ENCODE results near the gene CLSTN1. TPM values are rescaled to one million over a fixed set of nuclear protein-coding genes. Genes with fewer than 3 reads are reported as not detected.

CLSTN1 gene
- total RNA-seq (2013; cell fraction: nucleolus; rRNA removed): 36.4 and 44.3 TPM in 2 replicates
- 24.9 and 32.3 TPM in 2 replicates for total RNA-seq (2014; rRNA removed)
- total RNA-seq (2014; rRNA removed; fragmentation: Illumina TruSeq; extraction: Trizol): 18.4 and 21.5 TPM in 2 replicates
- total RNA-seq (2021): 63.2 and 64.4 TPM in 2 replicates
- 22.3 TPM for polyA plus RNA-seq (2011; ENCODE audit: low read depth)
- polyA plus RNA-seq (2011; rRNA removed): 7.0 and 11.7 TPM in 2 replicates
- 18.3 and 21.7 TPM in 2 replicates for polyA plus RNA-seq (2011; cell fraction: cytosol; rRNA removed)
- polyA plus RNA-seq (2011; cell fraction: nucleus; rRNA removed): 25.4 and 32.6 TPM in 2 replicates
- 46.2 and 49.9 TPM in 2 replicates for polyA plus RNA-seq (2012)
- polyA plus RNA-seq (2014; fragmentation: Illumina TruSeq; extraction: Trizol): 31.3 and 37.6 TPM in 2 replicates
- polyA plus RNA-seq (2014; fragmentation: Nextera tagmentation; extraction: Ambion mirVana): 1 to 10 TPM; 2.7 to 5.6 TPM
- polyA plus RNA-seq (2014; rRNA removed): 29.5 and 32.0 TPM in 2 replicates
- polyA plus RNA-seq (2016; fragmentation: Nextera tagmentation; extraction: Ambion mirVana): 10 to 100 TPM in 1 of 2 experiments, 1 to 10 TPM in 1; 6.5 to 24.9 TPM
- 14.1 and 17.1 TPM in 2 replicates for polyA minus RNA-seq (2011; rRNA and poly(A)+ RNA removed)
- polyA minus RNA-seq (2011; cell fraction: cytosol; rRNA and poly(A)+ RNA removed): 16.7 and 19.6 TPM in 2 replicates
- 6.3 and 11.1 TPM in 2 replicates for polyA minus RNA-seq (2011; cell fraction: nucleus; rRNA and poly(A)+ RNA removed)
- Bru-seq, nascent RNA: percentile 65 among the genes with signal in this experiment
- percentile 71 among the genes with signal in this experiment for BruChase-seq, experiment 1, labeled RNA remaining after a 6-hour chase
- BruChase-seq, experiment 2, labeled RNA remaining after a 2-hour chase: percentile 63 among the genes with signal in this experiment
- long read RNA-seq, experiment 1, partial matches to known transcripts: 2 of 4 reads
- long read RNA-seq, experiment 1, other reads (novel, unspliced or antisense): 2 of 4 reads
- long read RNA-seq, experiment 2, partial matches to known transcripts: 1 of 4 reads
- long read RNA-seq, experiment 2, other reads (novel, unspliced or antisense): 3 of 4 reads

DNA sequence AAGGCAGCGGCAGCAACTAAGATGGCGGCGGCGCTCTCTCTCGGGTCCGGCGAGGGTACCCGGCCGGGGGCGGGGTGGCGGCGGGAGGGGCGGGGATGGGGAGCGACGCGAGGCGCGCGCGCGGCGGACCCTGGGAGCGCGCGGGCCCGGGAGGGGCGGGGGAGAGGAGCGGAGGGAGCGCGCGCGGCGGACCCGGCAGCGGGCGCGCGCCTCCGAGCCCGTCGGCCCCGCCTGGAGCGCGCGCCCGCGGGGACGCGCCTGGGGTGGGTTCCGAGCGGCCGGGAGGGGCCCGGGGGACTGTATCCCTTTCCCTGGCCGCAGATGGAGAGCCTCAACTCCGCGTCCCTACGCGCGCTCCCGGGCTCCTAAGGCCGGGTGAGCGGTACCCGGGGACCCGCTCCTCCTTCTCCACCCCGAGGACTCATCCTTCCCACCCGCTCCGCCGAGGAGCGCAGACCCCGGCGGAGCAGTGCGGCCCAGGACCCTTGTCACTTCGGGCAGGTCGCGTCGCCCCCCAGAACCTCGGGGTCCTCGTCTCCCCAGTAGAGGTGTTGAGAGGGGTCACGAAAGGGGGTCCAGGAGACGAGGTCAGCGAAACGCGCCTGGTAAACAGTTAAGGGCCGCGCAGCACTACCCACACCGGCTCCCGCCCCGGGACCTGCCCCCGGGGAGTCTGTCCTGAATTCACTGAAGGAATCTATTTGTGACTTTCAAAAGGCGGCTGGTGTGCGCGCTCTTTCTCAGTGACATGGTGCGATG is at the start of gene CLSTN1:
CLSTN1 (minus strand) TSS at position 23 of the 759 bp plus-strand sequence. CDS start 232 bp downstream, outside the sequence.
- in situ Hi-C loops (cut with MboI): no loop called here
- DNase-seq (ENCODE audit: low read depth, low spot score) (peak; percentile 9), ATAC-seq (peak; percentile 65), FAIRE-seq (no peak)
- Histone ChIP-seq H3K79me2 (ENCODE audit: control insufficient read depth, insufficient read depth, low read length) (peaks cover 41% of the 10 kb centered on the region), H2AFZ (ENCODE audit: control insufficient read depth, low read depth, low read length) (peak within 1 kb of the TSS; percentile 82), H4K20me1 (ENCODE audit: control insufficient read depth, insufficient read depth) (no peaks in the 10 kb centered on the region), H3K4me2 (ENCODE audit: control insufficient read depth, insufficient read depth) (peak within 1 kb of the TSS; percentile 78), H3K9ac (ENCODE audit: control insufficient read depth, insufficient read depth, low read length) (peak within 1 kb of the TSS; percentile 81), H3K9me3 (replicated peaks; ENCODE audit: control insufficient read depth, insufficient read depth, low read length) (no peaks in the 10 kb centered on the region), H3K4me1 (ENCODE audit: control insufficient read depth, insufficient read depth, low read length) (peaks cover 26% of the 10 kb centered on the region), H3K36me3 (ENCODE audit: control insufficient read depth in 2 of 2, insufficient read depth in 2 of 2, low read length in 1 of 2) (no peaks in the 10 kb centered on the region), H3K27me3 (replicated peaks in 1 of 2; ENCODE audit: control insufficient read depth in 2 of 2, insufficient read depth in 2 of 2, low read length in 1 of 2) (no peaks in the 10 kb centered on the region), H3K27ac (ENCODE audit: control insufficient read depth, insufficient read depth) (peak within 1 kb of the TSS; percentile 32; the same call in 1 of the 2 replicates), H3K4me3 (peak within 1 kb of the TSS; percentile 96)
- BruUV-seq (replicated peaks): no TSS peak
- TF ChIP-seq, protein P1, sequence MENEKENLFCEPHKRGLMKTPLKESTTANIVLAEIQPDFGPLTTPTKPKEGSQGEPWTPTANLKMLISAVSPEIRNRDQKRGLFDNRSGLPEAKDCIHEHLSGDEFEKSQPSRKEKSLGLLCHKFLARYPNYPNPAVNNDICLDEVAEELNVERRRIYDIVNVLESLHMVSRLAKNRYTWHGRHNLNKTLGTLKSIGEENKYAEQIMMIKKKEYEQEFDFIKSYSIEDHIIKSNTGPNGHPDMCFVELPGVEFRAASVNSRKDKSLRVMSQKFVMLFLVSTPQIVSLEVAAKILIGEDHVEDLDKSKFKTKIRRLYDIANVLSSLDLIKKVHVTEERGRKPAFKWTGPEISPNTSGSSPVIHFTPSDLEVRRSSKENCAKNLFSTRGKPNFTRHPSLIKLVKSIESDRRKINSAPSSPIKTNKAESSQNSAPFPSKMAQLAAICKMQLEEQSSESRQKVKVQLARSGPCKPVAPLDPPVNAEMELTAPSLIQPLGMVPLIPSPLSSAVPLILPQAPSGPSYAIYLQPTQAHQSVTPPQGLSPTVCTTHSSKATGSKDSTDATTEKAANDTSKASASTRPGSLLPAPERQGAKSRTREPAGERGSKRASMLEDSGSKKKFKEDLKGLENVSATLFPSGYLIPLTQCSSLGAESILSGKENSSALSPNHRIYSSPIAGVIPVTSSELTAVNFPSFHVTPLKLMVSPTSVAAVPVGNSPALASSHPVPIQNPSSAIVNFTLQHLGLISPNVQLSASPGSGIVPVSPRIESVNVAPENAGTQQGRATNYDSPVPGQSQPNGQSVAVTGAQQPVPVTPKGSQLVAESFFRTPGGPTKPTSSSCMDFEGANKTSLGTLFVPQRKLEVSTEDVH (IDR thresholded peaks at IDR 0.05; ENCODE audit: low read depth, partially characterized antibody): no peak
- TF ChIP-seq NBN (IDR thresholded peaks at IDR 0.05) (0 out of 2 replicates have a peak, but pooled peaks have one; percentile 16), EGR1 (IDR thresholded peaks at IDR 0.05; ENCODE audit: borderline replicate concordance in 1 of 2, low read depth in 2 of 2, low read length in 2 of 2) (peak in 1 of 2 experiments; percentile 66; a peak in 1 of 3 replicates), YY1 (IDR thresholded peaks at IDR 0.05; ENCODE audit: low read depth, low read length) (peak; percentile 96)
- ChIA-PET SMC1A (ENCODE audit: uncharacterized antibody, unreplicated experiment) (no interaction called here), CTCF (interaction anchor here (1.0 kb wide), 1 partner anchor 39 kb away, joined by 4 read pairs; no protein-coding TSS in a partner anchor), POLR2A (no interaction called here), RAD21 (ENCODE audit: unreplicated experiment) (no interaction called here)
- 4% methylated on average over 32 of the region's 93 CpGs for WGBS (ENCODE audit: insufficient coverage, insufficient replicate concordance, low lambda C conversion rate, missing lambda C conversion rate)
- intact Hi-C loops (cut with micrococcal nuclease; ENCODE audit: unreplicated experiment): loop anchor here (2.0 kb wide), 2 partner anchors 37 to 41 kb away; no protein-coding TSS in a partner anchor
